Measurements from ENCODE around the gene DEFB114.

DNA sequence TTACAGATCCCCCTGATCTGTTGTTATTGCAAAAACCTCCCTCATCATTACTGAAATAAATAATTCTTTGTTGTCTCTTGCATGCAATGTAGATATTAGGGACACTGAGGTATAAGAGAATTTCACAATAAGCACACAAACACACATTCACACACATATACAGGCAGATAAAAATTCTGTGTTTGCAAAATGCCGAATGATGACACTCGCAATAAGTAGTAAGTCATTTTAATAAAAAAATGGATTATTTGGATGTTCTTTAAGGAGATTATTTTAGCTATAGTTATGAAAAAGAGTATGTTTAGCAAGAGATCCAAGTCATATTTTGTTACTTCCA lies 13.6 kb downstream of the DEFB114 start:
- TF ChIP-seq, protein P1, sequence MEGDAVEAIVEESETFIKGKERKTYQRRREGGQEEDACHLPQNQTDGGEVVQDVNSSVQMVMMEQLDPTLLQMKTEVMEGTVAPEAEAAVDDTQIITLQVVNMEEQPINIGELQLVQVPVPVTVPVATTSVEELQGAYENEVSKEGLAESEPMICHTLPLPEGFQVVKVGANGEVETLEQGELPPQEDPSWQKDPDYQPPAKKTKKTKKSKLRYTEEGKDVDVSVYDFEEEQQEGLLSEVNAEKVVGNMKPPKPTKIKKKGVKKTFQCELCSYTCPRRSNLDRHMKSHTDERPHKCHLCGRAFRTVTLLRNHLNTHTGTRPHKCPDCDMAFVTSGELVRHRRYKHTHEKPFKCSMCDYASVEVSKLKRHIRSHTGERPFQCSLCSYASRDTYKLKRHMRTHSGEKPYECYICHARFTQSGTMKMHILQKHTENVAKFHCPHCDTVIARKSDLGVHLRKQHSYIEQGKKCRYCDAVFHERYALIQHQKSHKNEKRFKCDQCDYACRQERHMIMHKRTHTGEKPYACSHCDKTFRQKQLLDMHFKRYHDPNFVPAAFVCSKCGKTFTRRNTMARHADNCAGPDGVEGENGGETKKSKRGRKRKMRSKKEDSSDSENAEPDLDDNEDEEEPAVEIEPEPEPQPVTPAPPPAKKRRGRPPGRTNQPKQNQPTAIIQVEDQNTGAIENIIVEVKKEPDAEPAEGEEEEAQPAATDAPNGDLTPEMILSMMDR (IDR thresholded peaks at IDR 0.05): no peak
- no peak for TF ChIP-seq EZH2phosphoT487 (IDR thresholded peaks at IDR 0.05)
- TF ChIP-seq EZH2 (IDR thresholded peaks at IDR 0.05): no peak

All from neural progenitor cell (in vitro differentiated cells).